CD1c-positive myeloid dendritic cell (primary cell): ENCODE results near the gene KRT79.
"Not testable (repeated sequence)": the region's sequence is repeated elsewhere in the genome, so short reads cannot be mapped to it uniquely, and the experiment has no call there.

Experiments
- DNase-seq: peaks from one replicate; pipeline ENCODE4 v3.0.0-alpha.2; 2016; ENCODE audit errors: extremely low spot score

KRT79 gene

GRCh38 chr12:52860102-52860823 is 26.2 kb upstream of the KRT79 start:
- peak; percentile 54 for DNase-seq

- no peak for DNase-seq
Observed at GRCh38 chr12:52857500-52857899, 23.4 kb upstream of the KRT79 start.

- no peak for DNase-seq
Observed at GRCh38 chr12:52856787-52857186, 22.7 kb upstream of the KRT79 start.

- not testable (repeated sequence) for DNase-seq
Observed at GRCh38 chr12:52856077-52856476, 22.0 kb upstream of the KRT79 start.

- no peak for DNase-seq
Observed at GRCh38 chr12:52851787-52852186, 17.7 kb upstream of the KRT79 start.

GRCh38 chr12:52850681-52851080 is 16.6 kb upstream of the KRT79 start:
- DNase-seq = no peak

- DNase-seq = no peak
Observed at GRCh38 chr12:52849511-52849910, 15.4 kb upstream of the KRT79 start.

GRCh38 chr12:52848661-52849255 is 14.6 kb upstream of the KRT79 start, which contains the start of gene KRT78:
Gene KRT78 (minus strand): TSS chr12:52848994. CDS start chr12:52848930, 64 bp downstream.
- no peak for DNase-seq

- DNase-seq = peak; percentile 59
Observed at GRCh38 chr12:52847335-52848102, 13.4 kb upstream of the KRT79 start.

- no peak for DNase-seq
Observed at GRCh38 chr12:52846356-52846970, 12.4 kb upstream of the KRT79 start.

- peak; percentile 29 for DNase-seq
Observed at GRCh38 chr12:52845946-52846345, 11.8 kb upstream of the KRT79 start.

GRCh38 chr12:52844386-52844785 is 10.3 kb upstream of the KRT79 start:
- DNase-seq = no peak

- DNase-seq = no peak
Observed at GRCh38 chr12:52839436-52840105, 5.5 kb upstream of the KRT79 start.

GRCh38 chr12:52838609-52839435 is 4.7 kb upstream of the KRT79 start:
- peak; percentile 68 for DNase-seq

- no peak for DNase-seq
Observed at GRCh38 chr12:52837781-52838608, 3.9 kb upstream of the KRT79 start.

- peak; percentile 63 for DNase-seq
Observed at GRCh38 chr12:52837413-52837741, 3.3 kb upstream of the KRT79 start.

GRCh38 chr12:52836491-52837412 is 2.6 kb upstream of the KRT79 start:
- no peak for DNase-seq

- peak; percentile 82 for DNase-seq
Observed at GRCh38 chr12:52836042-52836466, 1.9 kb upstream of the KRT79 start.
